H9 (cell line): ENCODE results near the gene PRPF4. TPM values are rescaled to one million over a fixed set of nuclear protein-coding genes. Genes with fewer than 3 reads are reported as not detected.

Experiments used
- DNase-seq: peaks from one replicate; pipeline ENCODE4 v3.0.0-alpha.2; 2017
- H2AFZ ChIP-seq: one replicate; pipeline ENCODE4 v1.6.1; 2013; ENCODE audit warnings: mild to moderate bottlenecking, low read length, control low read depth, moderate library complexity
- H2AK5ac ChIP-seq: 2 replicates; pipeline ENCODE4 v1.6.1; 2013; ENCODE audit warnings: low read length, control low read depth, mixed read lengths; ENCODE audit not compliant: insufficient read length
- H2BK120ac ChIP-seq: one replicate; pipeline ENCODE4 v1.6.1; 2013; ENCODE audit warnings: low read depth, mild to moderate bottlenecking, low read length, control low read depth, inconsistent platforms; ENCODE audit not compliant: poor library complexity, severe bottlenecking
- H2BK12ac ChIP-seq: 2 replicates; pipeline ENCODE4 v1.6.1; 2013; ENCODE audit warnings: low read length, control low read depth, mixed read lengths, low read depth; ENCODE audit not compliant: insufficient read length
- H2BK15ac ChIP-seq: 2 replicates; pipeline ENCODE4 v1.6.1; 2013; ENCODE audit warnings: low read depth, low read length, control low read depth
- H2BK20ac ChIP-seq: one replicate; pipeline ENCODE4 v1.6.1; 2013; ENCODE audit warnings: low read depth, mild to moderate bottlenecking, low read length, control low read depth, inconsistent platforms; ENCODE audit not compliant: poor library complexity, severe bottlenecking
- H2BK5ac ChIP-seq: 2 replicates; pipeline ENCODE4 v1.6.1; 2013; ENCODE audit warnings: low read length, control low read depth, mixed read lengths; ENCODE audit not compliant: insufficient read length
- H3K14ac ChIP-seq: 2 replicates; pipeline ENCODE4 v1.6.1; 2013; ENCODE audit warnings: low read length, control low read depth; ENCODE audit not compliant: insufficient read depth
- H3K18ac ChIP-seq: 2 replicates; pipeline ENCODE4 v1.6.1; 2013; ENCODE audit warnings: low read depth, mild to moderate bottlenecking, mixed read lengths, low read length, control low read depth; ENCODE audit not compliant: insufficient read length
- H3K23ac ChIP-seq: 2 replicates; pipeline ENCODE4 v1.6.1; 2013; ENCODE audit warnings: low read length, control low read depth, mixed read lengths, low read depth; ENCODE audit not compliant: insufficient read length
- H3K23me2 ChIP-seq: 2 replicates; pipeline ENCODE4 v1.6.1; 2013; ENCODE audit warnings: low read depth, mild to moderate bottlenecking, mixed read lengths, low read length, control low read depth; ENCODE audit not compliant: insufficient read length, poor library complexity, severe bottlenecking
- H3K27ac ChIP-seq: 2 replicates; pipeline ENCODE4 v1.5.1; 2013; ENCODE audit warnings: low read length, control low read depth, mixed read lengths, low read depth; ENCODE audit not compliant: insufficient read length
- H3K27me3 ChIP-seq: 2 replicates; pipeline ENCODE4 v1.6.1; 2013; ENCODE audit warnings: low read length, control low read depth, inconsistent platforms; ENCODE audit not compliant: insufficient read depth
- H3K4ac ChIP-seq: 2 replicates; pipeline ENCODE4 v1.6.1; 2013; ENCODE audit warnings: low read depth, mild to moderate bottlenecking, control low read depth, inconsistent platforms, low read length, moderate library complexity
- H3K4me1 ChIP-seq: 2 replicates; pipeline ENCODE4 v1.6.1; 2013; ENCODE audit warnings: low read length, control low read depth, inconsistent platforms; ENCODE audit not compliant: insufficient read depth
- H3K4me2 ChIP-seq: 2 replicates; pipeline ENCODE4 v1.6.1; 2013; ENCODE audit warnings: low read length, control low read depth, mixed read lengths; ENCODE audit not compliant: insufficient read length, insufficient read depth
- H3K56ac ChIP-seq: 2 replicates; pipeline ENCODE4 v1.6.1; 2013; ENCODE audit warnings: low read depth, mild to moderate bottlenecking, mixed read lengths, low read length, control low read depth; ENCODE audit not compliant: insufficient read length
- H3K79me1 ChIP-seq: 2 replicates; pipeline ENCODE4 v1.6.1; 2013; ENCODE audit warnings: low read depth, mild to moderate bottlenecking, moderate library complexity, low read length, control low read depth, inconsistent platforms; ENCODE audit not compliant: insufficient read depth, poor library complexity, severe bottlenecking
- H3K79me2 ChIP-seq: 2 replicates; pipeline ENCODE4 v1.6.1; 2013; ENCODE audit warnings: low read length, control low read depth, inconsistent platforms; ENCODE audit not compliant: insufficient read depth
- H3K9ac ChIP-seq: 2 replicates; pipeline ENCODE4 v1.6.1; 2013; ENCODE audit warnings: low read length, control low read depth, mixed read lengths; ENCODE audit not compliant: insufficient read length; ENCODE audit errors: extremely low read depth
- H3K9me3 ChIP-seq: one replicate; pipeline ENCODE4 v1.6.1; 2013; ENCODE audit warnings: low read depth, low read length, inconsistent platforms; ENCODE audit not compliant: control insufficient read depth
- H3T11ph ChIP-seq: one replicate; pipeline ENCODE4 v1.6.1; 2013; ENCODE audit warnings: mild to moderate bottlenecking, low read length, control low read depth, inconsistent platforms
- H4K20me1 ChIP-seq: one replicate; pipeline ENCODE4 v1.6.1; 2013; ENCODE audit not compliant: control insufficient read depth, insufficient read length, insufficient read depth
- H4K5ac ChIP-seq: 2 replicates; pipeline ENCODE4 v1.6.1; 2013; ENCODE audit warnings: low read depth, mild to moderate bottlenecking, mixed read lengths, low read length, control low read depth; ENCODE audit not compliant: insufficient read length
- H4K8ac ChIP-seq: replicated peaks from 2 replicates; pipeline ENCODE4 v1.6.1; 2013; ENCODE audit warnings: low read length, control low read depth, mixed read lengths, low read depth; ENCODE audit not compliant: insufficient read length
- H4K91ac ChIP-seq: 2 replicates; pipeline ENCODE4 v1.6.1; 2013; ENCODE audit warnings: low read depth, mild to moderate bottlenecking, moderate library complexity, mixed read lengths, low read length, control low read depth; ENCODE audit not compliant: insufficient read length
- H3K27ac Mint-ChIP-seq, 3 experiments: 2 replicates in 2 of 3; 3 replicates in 1 of 3; pipeline ENCODE4 v1.8.0; 2020 to 2021; ENCODE audit warnings: mixed read lengths in 3 of 3, mild to moderate bottlenecking in 1 of 3, moderate library complexity in 1 of 3
- H3K27me3 Mint-ChIP-seq: 2 replicates; pipeline ENCODE4 v1.8.0; 2021; ENCODE audit warnings: low read depth, mild to moderate bottlenecking, moderate library complexity, mixed read lengths
- H3K36me3 Mint-ChIP-seq, 3 experiments: 2 replicates in 2 of 3; 3 replicates in 1 of 3; pipeline ENCODE4 v1.8.0; 2020 to 2021; ENCODE audit warnings: low read depth in 3 of 3, mixed read lengths in 3 of 3; ENCODE audit not compliant: insufficient read depth in 1 of 3
- H3K4me1 Mint-ChIP-seq, 2 experiments: 2 replicates each; pipeline ENCODE4 v1.8.0; 2020; ENCODE audit warnings: mixed read lengths in 2 of 2
- H3K4me3 Mint-ChIP-seq, 2 experiments: 2 replicates in 1 of 2; 3 replicates in 1 of 2; pipeline ENCODE4 v1.8.0; 2020 to 2021; ENCODE audit warnings: mild to moderate bottlenecking in 2 of 2, mixed read lengths in 2 of 2, moderate library complexity in 1 of 2
- H3K9me3 Mint-ChIP-seq, 2 experiments: 2 replicates in 1 of 2; 3 replicates in 1 of 2; pipeline ENCODE4 v1.8.0; 2020; ENCODE audit warnings: mild to moderate bottlenecking in 2 of 2, mixed read lengths in 2 of 2, moderate library complexity in 1 of 2
- total RNA-seq: library from RNA; stranded (reverse); gene quantifications from 2 replicates; pipeline ENCODE4 v1.2.1, GENCODE V29; 2021
- TF ChIP-seq, protein P1 (sequence below): fragments of 200-600 bp; sonication (generic); conservative IDR thresholded peaks from 3 replicates; pipeline ENCODE4 v1.8.0; 2021; ENCODE audit warnings: antibody characterized with exemption, mild to moderate bottlenecking

The PRPF4 gene
- total RNA-seq, 1 experiment from 2014 or later: 49.8 TPM

DNA sequence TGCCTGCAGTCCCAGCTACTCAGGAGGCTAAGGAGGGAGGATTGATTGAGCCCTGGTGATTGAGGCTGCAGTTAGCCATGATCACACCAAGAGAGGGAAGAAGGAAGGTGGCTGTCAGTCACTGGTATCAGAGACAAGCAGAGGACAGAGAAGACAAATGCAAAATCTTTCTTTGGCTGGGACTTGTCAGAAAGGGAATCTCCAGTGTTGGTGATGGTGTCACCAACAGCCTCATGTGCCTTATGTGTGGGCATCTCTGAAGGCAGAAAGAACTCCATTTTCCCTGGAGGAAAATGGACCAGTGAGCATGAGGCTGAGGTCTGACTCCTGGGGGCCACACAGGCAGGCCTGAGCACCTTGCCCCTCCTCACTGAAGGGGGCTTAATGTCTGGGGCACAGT lies 39.8 kb downstream of the PRPF4 start:
- no peak overlapping the region for H3T11ph ChIP-seq
- no peak overlapping the region for H3K4ac ChIP-seq
- no peaks in the 10 kb centered on the region for H3K9me3 ChIP-seq
- no peak overlapping the region for H3K14ac ChIP-seq
- H3K56ac ChIP-seq: no peak overlapping the region
- H3K4me1 Mint-ChIP-seq: no peaks in the 10 kb centered on the region; a peak in 1 of 4 replicates
- DNase-seq: no peak
- no peaks in the 10 kb centered on the region for H3K27me3 ChIP-seq
- TF ChIP-seq, protein P1, sequence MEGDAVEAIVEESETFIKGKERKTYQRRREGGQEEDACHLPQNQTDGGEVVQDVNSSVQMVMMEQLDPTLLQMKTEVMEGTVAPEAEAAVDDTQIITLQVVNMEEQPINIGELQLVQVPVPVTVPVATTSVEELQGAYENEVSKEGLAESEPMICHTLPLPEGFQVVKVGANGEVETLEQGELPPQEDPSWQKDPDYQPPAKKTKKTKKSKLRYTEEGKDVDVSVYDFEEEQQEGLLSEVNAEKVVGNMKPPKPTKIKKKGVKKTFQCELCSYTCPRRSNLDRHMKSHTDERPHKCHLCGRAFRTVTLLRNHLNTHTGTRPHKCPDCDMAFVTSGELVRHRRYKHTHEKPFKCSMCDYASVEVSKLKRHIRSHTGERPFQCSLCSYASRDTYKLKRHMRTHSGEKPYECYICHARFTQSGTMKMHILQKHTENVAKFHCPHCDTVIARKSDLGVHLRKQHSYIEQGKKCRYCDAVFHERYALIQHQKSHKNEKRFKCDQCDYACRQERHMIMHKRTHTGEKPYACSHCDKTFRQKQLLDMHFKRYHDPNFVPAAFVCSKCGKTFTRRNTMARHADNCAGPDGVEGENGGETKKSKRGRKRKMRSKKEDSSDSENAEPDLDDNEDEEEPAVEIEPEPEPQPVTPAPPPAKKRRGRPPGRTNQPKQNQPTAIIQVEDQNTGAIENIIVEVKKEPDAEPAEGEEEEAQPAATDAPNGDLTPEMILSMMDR: no peak
- no peak overlapping the region for H3K27ac ChIP-seq
- H3K27me3 Mint-ChIP-seq: peaks cover 2% of the 10 kb centered on the region; the same call in 1 of the 2 replicates
- no peak overlapping the region for H3K4me2 ChIP-seq
- H2BK12ac ChIP-seq: no peak overlapping the region
- H4K20me1 ChIP-seq: no peaks in the 10 kb centered on the region
- H2BK15ac ChIP-seq: no peak overlapping the region
- no peak overlapping the region for H3K23ac ChIP-seq
- no peak overlapping the region for H3K27ac Mint-ChIP-seq
- no peak overlapping the region for H3K9ac ChIP-seq
- H3K18ac ChIP-seq: no peak overlapping the region
- no peaks in the 10 kb centered on the region for H3K36me3 Mint-ChIP-seq
- H3K9me3 Mint-ChIP-seq: no peaks in the 10 kb centered on the region
- H2BK5ac ChIP-seq: no peak overlapping the region
- H3K79me1 ChIP-seq: no peaks in the 10 kb centered on the region
- no peaks in the 10 kb centered on the region for H3K79me2 ChIP-seq
- H4K91ac ChIP-seq: no peak overlapping the region
- no peak overlapping the region for H2AK5ac ChIP-seq
- H4K8ac ChIP-seq: no peak overlapping the region
- no peaks in the 10 kb centered on the region for H3K23me2 ChIP-seq
- no peak overlapping the region for H2BK20ac ChIP-seq
- no peak overlapping the region for H3K4me3 Mint-ChIP-seq
- no peak overlapping the region for H2AFZ ChIP-seq
- H2BK120ac ChIP-seq: no peak overlapping the region
- H4K5ac ChIP-seq: no peak overlapping the region
- H3K4me1 ChIP-seq: no peaks in the 10 kb centered on the region
